ENCODE results near the gene ZDHHC13.

ZDHHC13 gene

GRCh38 chr11:19216021-19216420, 99.1 kb downstream of the ZDHHC13 start:
- Histone ChIP-seq H3K4me3 (ENCODE audit: control insufficient read depth in 1 of 7, extremely low read depth in 1 of 7, insufficient read depth in 4 of 7, low read depth in 2 of 7, low read length in 6 of 7) (no peak overlapping the region), H3K27ac (ENCODE audit: insufficient read depth in 1 of 2, low read depth in 1 of 2, low read length in 2 of 2, poor library complexity in 1 of 2, severe bottlenecking in 2 of 2) (no peak overlapping the region), H3K36me3 (ENCODE audit: control insufficient read depth in 4 of 4, insufficient read depth in 4 of 4, low read length in 3 of 4) (no peaks in the 10 kb centered on the region), H3K9me3 (ENCODE audit: control extremely low read depth in 1 of 5, control insufficient read depth in 4 of 5, insufficient read depth in 2 of 5, low read depth in 1 of 5, low read length in 4 of 5) (no peaks in the 10 kb centered on the region), H3K27me3 (replicated peaks in 2 of 5; ENCODE audit: control insufficient read depth in 4 of 5, insufficient read depth in 5 of 5, low read length in 4 of 5) (peaks cover 0 to 9% (median 0%) of the 10 kb centered on the region in 5 experiments), H3K4me1 (ENCODE audit: control extremely low read depth in 1 of 4, control insufficient read depth in 4 of 4, insufficient read depth in 4 of 4, low read length in 3 of 4) (no peaks in the 10 kb centered on the region)
- ChIA-PET POLR2A (no interaction called here), CTCF (no interaction called here)
- WGBS (ENCODE audit: insufficient coverage) = 39% methylated on average over 2 of the region's 4 CpGs
- DNase-seq = peak in 1 of 3 donors; percentile 35

GRCh38 chr11:19216709-19217374, 99.9 kb downstream of the ZDHHC13 start:
- Histone ChIP-seq H3K4me1 (ENCODE audit: control extremely low read depth in 1 of 4, control insufficient read depth in 4 of 4, insufficient read depth in 4 of 4, low read length in 3 of 4) (peaks cover 0 to 5% (median 0%) of the 10 kb centered on the region in 4 experiments), H3K9me3 (ENCODE audit: control extremely low read depth in 1 of 5, control insufficient read depth in 4 of 5, insufficient read depth in 2 of 5, low read depth in 1 of 5, low read length in 4 of 5) (no peaks in the 10 kb centered on the region), H3K27ac (ENCODE audit: insufficient read depth in 1 of 2, low read depth in 1 of 2, low read length in 2 of 2, poor library complexity in 1 of 2, severe bottlenecking in 2 of 2) (no peak overlapping the region), H3K27me3 (replicated peaks in 2 of 5; ENCODE audit: control insufficient read depth in 4 of 5, insufficient read depth in 5 of 5, low read length in 4 of 5) (peaks cover 0 to 9% (median 0%) of the 10 kb centered on the region in 5 experiments), H3K4me3 (ENCODE audit: control insufficient read depth in 1 of 7, extremely low read depth in 1 of 7, insufficient read depth in 4 of 7, low read depth in 2 of 7, low read length in 6 of 7) (no peak overlapping the region), H3K36me3 (ENCODE audit: control insufficient read depth in 4 of 4, insufficient read depth in 4 of 4, low read length in 3 of 4) (no peaks in the 10 kb centered on the region)
- POLR2A ChIA-PET = no interaction called here
- WGBS (ENCODE audit: insufficient coverage) = no CpG with 5 or more reads among the region's 3 CpGs
- CTCF ChIA-PET = interaction anchor here (0.8 to 1.5 kb wide), 2 partner anchors 17 to 19 kb away, joined by 3 read pairs; no protein-coding TSS in a partner anchor
- no peak for DNase-seq

- DNase-seq = no peak
- H3K4me1 ChIP-seq (ENCODE audit: control extremely low read depth in 1 of 4, control insufficient read depth in 4 of 4, insufficient read depth in 4 of 4, low read length in 3 of 4) = peaks cover 0 to 5% (median 0%) of the 10 kb centered on the region in 4 experiments
- POLR2A ChIA-PET = no interaction called here
- WGBS (ENCODE audit: insufficient coverage) = 100% methylated on average over 3 of the region's 3 CpGs
- peaks cover 0 to 2% (median 0%) of the 10 kb centered on the region in 4 experiments for H3K36me3 ChIP-seq (ENCODE audit: control insufficient read depth in 4 of 4, insufficient read depth in 4 of 4, low read length in 3 of 4)
- H3K4me3 ChIP-seq (ENCODE audit: control insufficient read depth in 1 of 7, extremely low read depth in 1 of 7, insufficient read depth in 4 of 7, low read depth in 2 of 7, low read length in 6 of 7) = no peak overlapping the region
- no peak overlapping the region for H3K27ac ChIP-seq (ENCODE audit: insufficient read depth in 1 of 2, low read depth in 1 of 2, low read length in 2 of 2, poor library complexity in 1 of 2, severe bottlenecking in 2 of 2)
- CTCF ChIA-PET = interaction anchor here (1.3 kb wide), 1 partner anchor 29 kb away, joined by 3 read pairs; no protein-coding TSS in a partner anchor
- peaks cover 0 to 4% (median 2%) of the 10 kb centered on the region in 5 experiments for H3K9me3 ChIP-seq (ENCODE audit: control extremely low read depth in 1 of 5, control insufficient read depth in 4 of 5, insufficient read depth in 2 of 5, low read depth in 1 of 5, low read length in 4 of 5)
- H3K27me3 ChIP-seq (replicated peaks in 2 of 5; ENCODE audit: control insufficient read depth in 4 of 5, insufficient read depth in 5 of 5, low read length in 4 of 5) = peaks cover 0 to 7% (median 0%) of the 10 kb centered on the region in 5 experiments
Measured at GRCh38 chr11:19218216-19218615, 101.2 kb downstream of the ZDHHC13 start.

GRCh38 chr11:19218786-19219460, 102.0 kb downstream of the ZDHHC13 start:
- 99% methylated on average over 9 of the region's 15 CpGs for WGBS (ENCODE audit: insufficient coverage)
- H3K27me3 ChIP-seq (replicated peaks in 2 of 5; ENCODE audit: control insufficient read depth in 4 of 5, insufficient read depth in 5 of 5, low read length in 4 of 5) = peaks cover 0 to 3% (median 0%) of the 10 kb centered on the region in 5 experiments
- peaks cover 0 to 4% (median 2%) of the 10 kb centered on the region in 5 experiments for H3K9me3 ChIP-seq (ENCODE audit: control extremely low read depth in 1 of 5, control insufficient read depth in 4 of 5, insufficient read depth in 2 of 5, low read depth in 1 of 5, low read length in 4 of 5)
- ChIA-PET CTCF (interaction anchor here (1.3 kb wide), 1 partner anchor 28 kb away, joined by 3 read pairs; no protein-coding TSS in a partner anchor), POLR2A (no interaction called here)
- peaks cover 0 to 9% (median 4%) of the 10 kb centered on the region in 4 experiments for H3K36me3 ChIP-seq (ENCODE audit: control insufficient read depth in 4 of 4, insufficient read depth in 4 of 4, low read length in 3 of 4)
- no peak for DNase-seq
- no peak overlapping the region for H3K4me3 ChIP-seq (ENCODE audit: control insufficient read depth in 1 of 7, extremely low read depth in 1 of 7, insufficient read depth in 4 of 7, low read depth in 2 of 7, low read length in 6 of 7)
- H3K4me1 ChIP-seq (ENCODE audit: control extremely low read depth in 1 of 4, control insufficient read depth in 4 of 4, insufficient read depth in 4 of 4, low read length in 3 of 4) = peaks cover 0 to 5% (median 0%) of the 10 kb centered on the region in 4 experiments
- H3K27ac ChIP-seq (ENCODE audit: insufficient read depth in 1 of 2, low read depth in 1 of 2, low read length in 2 of 2, poor library complexity in 1 of 2, severe bottlenecking in 2 of 2) = no peak overlapping the region

- H3K27me3 ChIP-seq (replicated peaks in 2 of 5; ENCODE audit: control insufficient read depth in 4 of 5, insufficient read depth in 5 of 5, low read length in 4 of 5) = no peaks in the 10 kb centered on the region
- no peak overlapping the region for H3K4me3 ChIP-seq (ENCODE audit: control insufficient read depth in 1 of 7, extremely low read depth in 1 of 7, insufficient read depth in 4 of 7, low read depth in 2 of 7, low read length in 6 of 7)
- no peak overlapping the region for H3K27ac ChIP-seq (ENCODE audit: insufficient read depth in 1 of 2, low read depth in 1 of 2, low read length in 2 of 2, poor library complexity in 1 of 2, severe bottlenecking in 2 of 2)
- H3K9me3 ChIP-seq (ENCODE audit: control extremely low read depth in 1 of 5, control insufficient read depth in 4 of 5, insufficient read depth in 2 of 5, low read depth in 1 of 5, low read length in 4 of 5) = peaks cover 0 to 4% (median 2%) of the 10 kb centered on the region in 5 experiments
- ChIA-PET POLR2A (no interaction called here), CTCF (no interaction called here)
- WGBS (ENCODE audit: insufficient coverage) = no CpG with 5 or more reads among the region's 3 CpGs
- no peak for DNase-seq
- H3K4me1 ChIP-seq (ENCODE audit: control extremely low read depth in 1 of 4, control insufficient read depth in 4 of 4, insufficient read depth in 4 of 4, low read length in 3 of 4) = peaks cover 0 to 5% (median 0%) of the 10 kb centered on the region in 4 experiments
- H3K36me3 ChIP-seq (ENCODE audit: control insufficient read depth in 4 of 4, insufficient read depth in 4 of 4, low read length in 3 of 4) = peaks cover 3 to 26% (median 18%) of the 10 kb centered on the region in 4 experiments
Measured at GRCh38 chr11:19220903-19221724, 104.1 kb downstream of the ZDHHC13 start.

- peaks cover 0 to 5% (median 0%) of the 10 kb centered on the region in 4 experiments for H3K4me1 ChIP-seq (ENCODE audit: control extremely low read depth in 1 of 4, control insufficient read depth in 4 of 4, insufficient read depth in 4 of 4, low read length in 3 of 4)
- H3K27me3 ChIP-seq (replicated peaks in 2 of 5; ENCODE audit: control insufficient read depth in 4 of 5, insufficient read depth in 5 of 5, low read length in 4 of 5) = no peaks in the 10 kb centered on the region
- 98% methylated on average over 6 of the region's 6 CpGs for WGBS (ENCODE audit: insufficient coverage)
- ChIA-PET POLR2A (no interaction called here), CTCF (no interaction called here)
- no peak overlapping the region for H3K27ac ChIP-seq (ENCODE audit: insufficient read depth in 1 of 2, low read depth in 1 of 2, low read length in 2 of 2, poor library complexity in 1 of 2, severe bottlenecking in 2 of 2)
- no peak overlapping the region for H3K4me3 ChIP-seq (ENCODE audit: control insufficient read depth in 1 of 7, extremely low read depth in 1 of 7, insufficient read depth in 4 of 7, low read depth in 2 of 7, low read length in 6 of 7)
- DNase-seq = no peak
- peaks cover 10 to 52% (median 32%) of the 10 kb centered on the region in 4 experiments for H3K36me3 ChIP-seq (ENCODE audit: control insufficient read depth in 4 of 4, insufficient read depth in 4 of 4, low read length in 3 of 4)
- H3K9me3 ChIP-seq (ENCODE audit: control extremely low read depth in 1 of 5, control insufficient read depth in 4 of 5, insufficient read depth in 2 of 5, low read depth in 1 of 5, low read length in 4 of 5) = peaks cover 0 to 4% (median 2%) of the 10 kb centered on the region in 5 experiments
Measured at GRCh38 chr11:19225123-19225522, 108.2 kb downstream of the ZDHHC13 start.
